Hepatocyte (in vitro differentiated cells): Measurements from ENCODE around the gene FRMPD1.

Experiments used
- CTCF ChIP-seq: fragments of 200-600 bp; sonication (generic); IDR thresholded peaks from 2 replicates; pipeline ENCODE4 v1.5.1; 2016; ENCODE audit warnings: antibody characterized with exemption, mild to moderate bottlenecking; ENCODE audit not compliant: poor library complexity
- EZH2phosphoT487 ChIP-seq: fragments of 200-600 bp; sonication (generic); IDR thresholded peaks from one replicate; pipeline ENCODE4 v1.6.1; 2018; ENCODE audit warnings: antibody characterized with exemption, mild to moderate bottlenecking, low read depth, moderate library complexity; ENCODE audit not compliant: unreplicated experiment, severe bottlenecking

GRCh38 chr9:37730256-37730655, 79.5 kb downstream of the FRMPD1 start:
- TF ChIP-seq CTCF (no peak), EZH2phosphoT487 (no peak)
